ENCODE measurements around the gene GRB10.
"Not testable (repeated sequence)": the region's sequence is repeated elsewhere in the genome, so short reads cannot be mapped to it uniquely, and the experiment has no call there.

The GRB10 gene

DNA sequence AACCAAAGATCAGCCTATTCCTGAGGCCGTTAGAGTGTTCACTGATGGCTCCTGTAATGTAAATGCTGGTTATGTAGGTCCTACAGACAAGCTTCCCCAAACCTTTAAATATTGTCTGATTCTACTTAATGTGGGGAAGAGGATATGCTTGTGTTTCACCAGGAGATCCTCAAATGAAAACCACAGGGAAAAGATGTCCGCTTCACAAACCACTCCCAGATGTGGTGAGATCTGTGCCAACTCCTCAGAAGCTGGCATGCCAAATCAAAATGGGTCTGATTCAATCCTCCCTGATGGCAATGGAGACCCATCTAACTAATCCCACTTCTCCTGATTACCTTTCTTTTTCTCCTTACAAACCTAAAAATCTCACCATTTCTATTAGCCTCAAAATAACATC lies 202.0 kb downstream of the GRB10 start:
- peaks cover 17% of the 10 kb centered on the region for H3K9me3 Mint-ChIP-seq
- H3K4me1 Mint-ChIP-seq; ATAC-seq; H3K36me3 Mint-ChIP-seq; H3K27ac Mint-ChIP-seq; DNase-seq (ENCODE audit: low spot score in 2 of 2); H3K4me3 Mint-ChIP-seq: not testable (repeated sequence)

- DNase-seq (ENCODE audit: low spot score in 2 of 2) = no peak
- Mint-ChIP-seq H3K9me3 (peaks cover 17% of the 10 kb centered on the region), H3K4me3 (no peak overlapping the region), H3K4me1 (no peaks in the 10 kb centered on the region), H3K36me3 (no peaks in the 10 kb centered on the region), H3K27ac (no peak overlapping the region)
- no peak for ATAC-seq
Measured at GRCh38 chr7:50580057-50580456, 202.6 kb downstream of the GRB10 start.

DNA sequence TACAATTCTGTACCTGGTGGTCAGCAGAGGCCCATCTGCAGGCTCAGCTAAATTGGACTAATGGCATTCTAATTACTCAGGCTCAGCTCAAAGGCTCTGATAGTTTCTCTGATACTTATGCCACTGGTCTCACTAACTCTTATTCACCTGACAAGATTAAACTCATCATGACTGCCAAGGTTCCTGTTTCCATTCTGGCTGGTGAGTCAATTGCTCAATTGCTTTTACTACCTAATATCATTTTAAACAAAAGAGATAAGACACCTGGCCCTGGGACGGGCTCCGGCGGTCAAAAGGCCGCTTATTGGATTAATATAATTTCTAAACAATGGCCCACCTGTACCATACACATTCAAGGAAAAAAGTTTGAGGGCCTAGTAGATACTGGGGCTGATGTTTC lies 204.6 kb downstream of the GRB10 start:
- DNase-seq (ENCODE audit: low spot score in 2 of 2); H3K4me3 Mint-ChIP-seq; ATAC-seq; H3K27ac Mint-ChIP-seq; H3K36me3 Mint-ChIP-seq; H3K4me1 Mint-ChIP-seq: not testable (repeated sequence)
- H3K9me3 Mint-ChIP-seq = peaks cover 13% of the 10 kb centered on the region

GRCh38 chr7:50577569-50577968 lies 205.1 kb downstream of the GRB10 start:
- ATAC-seq (no peak), DNase-seq (ENCODE audit: low spot score in 2 of 2) (no peak)
- Mint-ChIP-seq H3K4me1 (no peaks in the 10 kb centered on the region), H3K27ac (no peak overlapping the region), H3K9me3 (peaks cover 10% of the 10 kb centered on the region), H3K4me3 (no peak overlapping the region), H3K36me3 (no peaks in the 10 kb centered on the region)

DNA sequence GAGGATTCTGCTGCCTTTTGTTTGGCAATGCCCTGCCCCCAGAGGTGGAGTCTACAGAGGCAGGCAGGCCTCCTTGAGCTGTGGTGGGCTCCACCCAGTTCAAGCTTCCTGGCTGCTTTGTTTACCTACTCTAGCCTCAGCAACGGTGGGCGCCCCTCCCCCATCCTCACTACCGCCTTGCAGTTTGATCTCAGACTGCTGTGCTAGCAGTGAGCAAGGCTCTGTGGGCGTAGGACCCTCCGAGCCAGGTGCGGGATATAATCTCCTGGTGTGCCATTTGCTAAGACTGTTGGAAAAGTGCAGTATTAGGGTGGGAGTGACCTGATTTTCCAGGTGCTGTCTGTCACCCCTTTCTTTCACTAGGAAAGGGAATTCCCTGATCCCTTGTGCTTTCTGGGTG lies 206.3 kb downstream of the GRB10 start:
- not testable (repeated sequence) for DNase-seq (ENCODE audit: low spot score in 2 of 2)

DNA sequence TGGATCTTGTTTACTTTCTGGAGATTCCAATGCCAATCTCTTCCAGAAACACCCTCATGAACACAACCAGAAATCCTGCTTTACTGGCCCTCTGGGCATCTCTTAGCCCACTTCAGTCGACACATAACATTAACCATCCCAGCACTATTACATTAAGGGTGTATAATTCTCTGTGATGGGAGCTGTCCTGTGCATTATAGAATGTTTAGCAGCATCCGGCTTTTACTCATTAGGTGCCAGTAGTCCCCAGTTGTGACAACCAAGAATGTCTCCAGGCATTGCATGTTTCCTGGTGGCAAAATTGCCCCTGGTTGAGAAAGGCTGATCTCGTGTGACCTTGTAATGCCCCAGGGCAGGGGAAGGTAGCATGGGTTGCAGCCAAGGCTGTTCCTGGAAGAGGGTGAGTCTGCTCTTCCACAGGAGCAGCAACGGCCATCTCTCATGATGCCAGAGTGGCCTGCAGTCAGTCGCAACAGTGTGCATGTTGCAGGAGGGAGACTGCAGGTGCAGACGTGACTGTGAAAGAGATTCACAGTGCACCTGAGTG lies 214.9 kb downstream of the GRB10 start:
- no peaks in the 10 kb centered on the region for H3K36me3 Mint-ChIP-seq
- no peak overlapping the region for H3K27ac Mint-ChIP-seq
- no peaks in the 10 kb centered on the region for H3K4me1 Mint-ChIP-seq
- ATAC-seq = no peak
- no peak overlapping the region for H3K4me3 Mint-ChIP-seq
- H3K9me3 Mint-ChIP-seq = peaks cover 3% of the 10 kb centered on the region
- no peak for DNase-seq (ENCODE audit: low spot score in 2 of 2)

More for the DNA sequence above, 206.3 kb downstream of the GRB10 start:
- not testable (repeated sequence) for H3K36me3 Mint-ChIP-seq, H3K4me3 Mint-ChIP-seq, H3K4me1 Mint-ChIP-seq, ATAC-seq, H3K27ac Mint-ChIP-seq
- peaks cover 10% of the 10 kb centered on the region for H3K9me3 Mint-ChIP-seq

DNA sequence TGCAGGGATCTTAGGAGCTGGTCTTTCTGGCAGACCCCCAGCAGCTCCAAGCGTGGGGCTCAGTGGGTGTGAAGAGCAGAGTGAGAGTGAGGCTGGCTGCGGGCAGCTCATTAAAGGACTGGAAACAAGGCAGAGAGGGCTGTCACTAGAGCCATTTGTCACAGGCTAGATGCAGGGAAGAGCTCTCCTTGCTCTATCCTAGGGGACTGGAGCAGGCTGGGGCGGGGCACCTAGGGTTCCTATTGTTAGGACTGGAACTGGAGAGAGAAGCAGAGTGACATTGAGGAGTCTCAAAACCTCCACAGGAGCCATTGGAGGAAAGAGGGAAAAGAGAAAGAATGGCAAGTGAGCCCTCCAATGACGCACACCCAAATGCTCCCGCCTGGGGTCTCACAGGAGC lies 216.7 kb downstream of the GRB10 start:
- H3K36me3 Mint-ChIP-seq = no peaks in the 10 kb centered on the region
- DNase-seq (ENCODE audit: low spot score in 2 of 2) (no peak), ATAC-seq (no peak)
- no peaks in the 10 kb centered on the region for H3K4me1 Mint-ChIP-seq
- H3K9me3 Mint-ChIP-seq = peaks cover 3% of the 10 kb centered on the region
- H3K4me3 Mint-ChIP-seq = no peak overlapping the region
- H3K27ac Mint-ChIP-seq = no peak overlapping the region

GRCh38 chr7:50565559-50565916 lies 217.2 kb downstream of the GRB10 start:
- ATAC-seq (no peak), DNase-seq (ENCODE audit: low spot score in 2 of 2) (no peak)
- Mint-ChIP-seq H3K27ac (no peak overlapping the region), H3K4me3 (no peak overlapping the region), H3K9me3 (peaks cover under 1% of the 10 kb centered on the region), H3K36me3 (no peaks in the 10 kb centered on the region), H3K4me1 (no peaks in the 10 kb centered on the region)

DNA sequence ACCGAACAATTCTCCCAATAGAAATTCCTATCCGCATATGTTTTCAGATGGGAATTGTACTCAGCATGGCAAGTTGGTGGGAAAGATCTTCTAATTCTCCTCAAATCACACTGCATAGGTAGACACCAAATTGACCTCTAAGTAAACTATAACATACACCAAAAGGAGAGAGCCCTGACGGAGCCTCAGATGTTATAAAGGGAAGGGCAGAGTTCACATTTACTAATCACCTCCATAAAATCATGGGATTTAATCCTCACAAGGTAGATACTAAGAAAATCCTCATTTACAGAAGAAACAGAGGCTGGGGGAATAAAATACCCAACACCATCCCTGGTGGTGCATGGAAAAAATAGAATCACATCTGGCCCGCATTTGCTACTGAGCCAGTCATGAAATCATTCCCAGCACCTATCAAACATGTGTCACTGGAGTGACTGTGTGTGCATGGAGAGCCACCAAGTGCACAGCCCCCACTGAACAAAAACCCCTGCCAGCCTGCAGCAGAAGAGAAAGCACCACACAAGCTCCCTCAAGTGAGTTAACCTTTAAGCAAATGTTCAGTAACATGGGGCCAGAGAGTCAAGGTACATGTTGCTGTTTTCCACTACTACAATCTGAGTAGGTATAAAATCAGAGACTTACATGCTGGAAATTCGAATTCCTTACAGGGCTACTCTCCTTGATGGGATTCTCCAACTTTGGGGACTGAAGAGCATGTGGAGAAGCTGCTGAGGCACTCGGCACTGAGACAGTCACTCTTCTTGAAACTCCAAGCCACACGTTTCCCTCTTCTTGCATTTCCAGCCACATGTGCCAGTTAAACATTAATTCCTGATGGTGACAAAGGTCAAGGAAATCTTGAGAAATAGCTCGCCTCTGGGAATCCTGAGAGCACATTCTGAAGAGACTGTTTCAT lies 217.8 kb downstream of the GRB10 start, which contains the start of gene DDC:
Gene DDC (minus strand): TSS at position 766 of the 919 bp plus-strand sequence. CDS start 21,320 bp downstream, outside the sequence.
- Mint-ChIP-seq H3K9me3 (no peaks in the 10 kb centered on the region), H3K36me3 (no peaks in the 10 kb centered on the region), H3K4me1 (no peaks in the 10 kb centered on the region), H3K27ac (no peak within 1 kb of the TSS), H3K4me3 (no peak within 1 kb of the TSS)
- DNase-seq (ENCODE audit: low spot score in 2 of 2) = no peak
- ATAC-seq = no peak

- no peaks in the 10 kb centered on the region for H3K36me3 Mint-ChIP-seq
- ATAC-seq (no peak), DNase-seq (ENCODE audit: low spot score in 2 of 2) (no peak)
- H3K27ac Mint-ChIP-seq = no peak overlapping the region
- H3K9me3 Mint-ChIP-seq = no peaks in the 10 kb centered on the region
- no peak overlapping the region for H3K4me3 Mint-ChIP-seq
- no peaks in the 10 kb centered on the region for H3K4me1 Mint-ChIP-seq
Measured at GRCh38 chr7:50564171-50564570, 218.5 kb downstream of the GRB10 start.

DNA sequence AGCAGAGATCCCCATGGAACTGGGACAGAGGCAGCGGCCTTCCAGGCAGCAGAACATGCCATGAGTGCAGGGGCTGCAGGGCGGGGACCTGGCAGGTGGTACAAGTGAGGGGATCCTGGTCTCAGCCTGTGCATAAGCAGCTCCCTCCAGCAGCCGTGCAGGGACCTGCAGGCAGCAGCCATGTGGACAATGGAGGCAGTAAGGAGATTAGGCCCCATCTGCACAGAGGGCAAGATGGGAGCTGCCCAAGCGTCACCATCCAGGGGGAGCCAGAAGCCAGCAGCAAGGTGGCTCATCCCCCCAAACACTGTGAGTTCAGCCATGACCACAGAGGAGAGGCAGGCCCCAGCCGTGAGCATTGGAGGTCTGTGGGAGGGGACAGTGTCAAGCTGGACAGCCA lies 220.6 kb downstream of the GRB10 start:
- Mint-ChIP-seq H3K36me3 (no peaks in the 10 kb centered on the region), H3K9me3 (no peaks in the 10 kb centered on the region), H3K27ac (no peak overlapping the region), H3K4me1 (no peaks in the 10 kb centered on the region), H3K4me3 (no peak overlapping the region)
- DNase-seq (ENCODE audit: low spot score in 2 of 2) (no peak), ATAC-seq (peak; percentile 20)

DNA sequence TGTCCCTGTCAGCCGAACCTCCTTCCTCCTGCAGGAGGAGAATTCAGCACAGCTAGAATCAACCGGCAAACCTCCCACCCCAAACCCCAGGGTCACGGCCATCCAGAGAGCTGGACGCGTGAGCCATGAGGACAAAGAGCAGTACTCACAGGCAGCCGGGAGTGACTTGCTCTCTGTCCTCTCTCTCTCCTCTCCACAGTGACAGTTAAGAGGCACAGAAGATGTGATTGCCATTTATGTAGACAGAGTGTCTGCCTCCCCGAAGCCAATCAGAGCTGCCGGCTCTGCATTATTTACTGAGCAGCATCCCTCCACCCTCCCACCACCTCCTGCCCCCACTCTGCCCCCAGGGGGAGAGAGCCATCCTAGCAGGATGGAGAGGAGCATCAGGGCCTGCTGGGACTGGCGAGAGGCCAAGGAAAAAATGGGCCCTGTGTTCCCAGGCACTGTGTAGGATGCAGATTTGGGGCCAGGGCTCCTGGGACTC lies 221.8 kb downstream of the GRB10 start:
- no peaks in the 10 kb centered on the region for H3K36me3 Mint-ChIP-seq
- ATAC-seq (peak; percentile 8), DNase-seq (ENCODE audit: low spot score in 2 of 2) (no peak)
- no peaks in the 10 kb centered on the region for H3K4me1 Mint-ChIP-seq
- H3K27ac Mint-ChIP-seq = no peak overlapping the region
- no peaks in the 10 kb centered on the region for H3K9me3 Mint-ChIP-seq
- H3K4me3 Mint-ChIP-seq = no peak overlapping the region

DNA sequence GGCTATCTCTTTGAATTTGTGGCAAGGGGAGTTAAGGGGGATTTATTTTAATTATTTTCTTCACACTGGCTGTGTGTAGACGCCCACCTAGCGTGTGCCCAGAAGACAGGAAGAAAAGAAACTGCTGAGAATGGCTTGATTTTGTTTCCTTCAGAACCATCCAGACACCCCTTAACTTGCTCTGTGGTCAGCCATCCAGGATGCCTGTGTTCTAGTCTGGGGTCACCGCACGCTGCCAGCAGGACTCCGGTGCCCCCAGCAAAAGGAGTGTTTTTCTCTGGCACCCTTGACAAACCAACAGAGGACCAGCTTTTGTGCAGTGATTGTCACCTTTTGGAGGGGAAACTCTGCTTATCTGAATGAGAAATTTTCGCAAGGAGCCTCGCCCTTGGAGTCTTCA lies 222.8 kb downstream of the GRB10 start:
- Mint-ChIP-seq H3K4me3 (no peak overlapping the region), H3K9me3 (no peaks in the 10 kb centered on the region), H3K4me1 (no peaks in the 10 kb centered on the region), H3K36me3 (no peaks in the 10 kb centered on the region), H3K27ac (no peak overlapping the region)
- DNase-seq (ENCODE audit: low spot score in 2 of 2) (no peak), ATAC-seq (no peak)

GRCh38 chr7:50558294-50559053 lies 224.2 kb downstream of the GRB10 start:
- DNase-seq (ENCODE audit: low spot score in 2 of 2) (no peak), ATAC-seq (no peak)
- H3K4me3 Mint-ChIP-seq = no peak overlapping the region
- H3K9me3 Mint-ChIP-seq = no peaks in the 10 kb centered on the region
- no peak overlapping the region for H3K27ac Mint-ChIP-seq
- no peaks in the 10 kb centered on the region for H3K36me3 Mint-ChIP-seq
- H3K4me1 Mint-ChIP-seq = no peaks in the 10 kb centered on the region

- no peak overlapping the region for H3K4me3 Mint-ChIP-seq
- no peak overlapping the region for H3K27ac Mint-ChIP-seq
- H3K4me1 Mint-ChIP-seq = no peaks in the 10 kb centered on the region
- H3K36me3 Mint-ChIP-seq = no peaks in the 10 kb centered on the region
- ATAC-seq (no peak), DNase-seq (ENCODE audit: low spot score in 2 of 2) (no peak)
- no peaks in the 10 kb centered on the region for H3K9me3 Mint-ChIP-seq
Measured at GRCh38 chr7:50557099-50557498, 225.6 kb downstream of the GRB10 start.
